Mesothelial cell of epicardium (in vitro differentiated cells): ENCODE measurements around the gene EDC3. TPM values are rescaled to one million over a fixed set of nuclear protein-coding genes. Genes with fewer than 3 reads are reported as not detected.

ENCODE experiments used
- DNase-seq, 2 experiments: peaks; one replicate each; pipeline ENCODE4 v3.0.0; 2021; ENCODE audit warnings: low spot score in 2 of 2; ENCODE audit not compliant: unreplicated experiment in 2 of 2
- H3K27ac Mint-ChIP-seq: 2 replicates; pipeline ENCODE4 v1.8.0; 2021; ENCODE audit warnings: mixed read lengths
- H3K27me3 Mint-ChIP-seq: 2 replicates; pipeline ENCODE4 v1.8.0; 2021; ENCODE audit warnings: low read depth, mixed read lengths
- H3K36me3 Mint-ChIP-seq: 2 replicates; pipeline ENCODE4 v1.8.0; 2021; ENCODE audit warnings: mixed read lengths
- H3K4me1 Mint-ChIP-seq: 2 replicates; pipeline ENCODE4 v1.8.0; 2021; ENCODE audit warnings: mixed read lengths
- H3K4me3 Mint-ChIP-seq: 2 replicates; pipeline ENCODE4 v1.8.0; 2021; ENCODE audit warnings: mild to moderate bottlenecking, moderate library complexity, mixed read lengths
- H3K9me3 Mint-ChIP-seq: 2 replicates; pipeline ENCODE4 v1.8.0; 2021; ENCODE audit warnings: mixed read lengths
- total RNA-seq: library from RNA; stranded (reverse); gene quantifications from 3 replicates; pipeline ENCODE4 v1.2.1, GENCODE V29; 2021
- TF ChIP-seq, protein P1 (sequence below): fragments of 200-600 bp; sonication (generic); IDR thresholded peaks from one replicate; pipeline ENCODE4 v1.5.0; 2021; ENCODE audit warnings: antibody characterized with exemption; ENCODE audit not compliant: unreplicated experiment

The EDC3 gene
- total RNA-seq, 1 donor from 2014 or later, result 69.5 TPM

DNA sequence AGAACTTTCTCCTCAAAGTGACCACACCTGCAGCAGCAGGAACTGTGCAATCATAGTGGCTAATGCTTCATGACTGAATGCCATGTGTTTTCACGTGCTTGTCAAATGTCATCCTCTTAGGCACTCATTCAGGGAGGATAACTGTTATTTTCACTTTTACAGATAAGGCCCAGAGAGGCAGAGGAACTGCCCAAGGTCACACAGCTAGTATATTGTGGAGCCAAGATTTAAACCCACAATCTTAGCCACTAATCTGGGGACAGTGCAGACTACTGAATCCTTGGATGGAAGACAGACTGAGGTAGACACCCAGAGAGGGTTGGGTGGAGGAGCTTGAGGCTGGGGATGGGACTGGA is 90.1 kb downstream of the EDC3 start:
- Mint-ChIP-seq H3K27ac (no peak overlapping the region), H3K4me3 (no peak overlapping the region), H3K9me3 (no peaks in the 10 kb centered on the region), H3K27me3 (peaks cover 2% of the 10 kb centered on the region), H3K4me1 (no peaks in the 10 kb centered on the region), H3K36me3 (no peaks in the 10 kb centered on the region)
- no peak for DNase-seq
- TF ChIP-seq, protein P1, sequence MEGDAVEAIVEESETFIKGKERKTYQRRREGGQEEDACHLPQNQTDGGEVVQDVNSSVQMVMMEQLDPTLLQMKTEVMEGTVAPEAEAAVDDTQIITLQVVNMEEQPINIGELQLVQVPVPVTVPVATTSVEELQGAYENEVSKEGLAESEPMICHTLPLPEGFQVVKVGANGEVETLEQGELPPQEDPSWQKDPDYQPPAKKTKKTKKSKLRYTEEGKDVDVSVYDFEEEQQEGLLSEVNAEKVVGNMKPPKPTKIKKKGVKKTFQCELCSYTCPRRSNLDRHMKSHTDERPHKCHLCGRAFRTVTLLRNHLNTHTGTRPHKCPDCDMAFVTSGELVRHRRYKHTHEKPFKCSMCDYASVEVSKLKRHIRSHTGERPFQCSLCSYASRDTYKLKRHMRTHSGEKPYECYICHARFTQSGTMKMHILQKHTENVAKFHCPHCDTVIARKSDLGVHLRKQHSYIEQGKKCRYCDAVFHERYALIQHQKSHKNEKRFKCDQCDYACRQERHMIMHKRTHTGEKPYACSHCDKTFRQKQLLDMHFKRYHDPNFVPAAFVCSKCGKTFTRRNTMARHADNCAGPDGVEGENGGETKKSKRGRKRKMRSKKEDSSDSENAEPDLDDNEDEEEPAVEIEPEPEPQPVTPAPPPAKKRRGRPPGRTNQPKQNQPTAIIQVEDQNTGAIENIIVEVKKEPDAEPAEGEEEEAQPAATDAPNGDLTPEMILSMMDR, result no peak

DNA sequence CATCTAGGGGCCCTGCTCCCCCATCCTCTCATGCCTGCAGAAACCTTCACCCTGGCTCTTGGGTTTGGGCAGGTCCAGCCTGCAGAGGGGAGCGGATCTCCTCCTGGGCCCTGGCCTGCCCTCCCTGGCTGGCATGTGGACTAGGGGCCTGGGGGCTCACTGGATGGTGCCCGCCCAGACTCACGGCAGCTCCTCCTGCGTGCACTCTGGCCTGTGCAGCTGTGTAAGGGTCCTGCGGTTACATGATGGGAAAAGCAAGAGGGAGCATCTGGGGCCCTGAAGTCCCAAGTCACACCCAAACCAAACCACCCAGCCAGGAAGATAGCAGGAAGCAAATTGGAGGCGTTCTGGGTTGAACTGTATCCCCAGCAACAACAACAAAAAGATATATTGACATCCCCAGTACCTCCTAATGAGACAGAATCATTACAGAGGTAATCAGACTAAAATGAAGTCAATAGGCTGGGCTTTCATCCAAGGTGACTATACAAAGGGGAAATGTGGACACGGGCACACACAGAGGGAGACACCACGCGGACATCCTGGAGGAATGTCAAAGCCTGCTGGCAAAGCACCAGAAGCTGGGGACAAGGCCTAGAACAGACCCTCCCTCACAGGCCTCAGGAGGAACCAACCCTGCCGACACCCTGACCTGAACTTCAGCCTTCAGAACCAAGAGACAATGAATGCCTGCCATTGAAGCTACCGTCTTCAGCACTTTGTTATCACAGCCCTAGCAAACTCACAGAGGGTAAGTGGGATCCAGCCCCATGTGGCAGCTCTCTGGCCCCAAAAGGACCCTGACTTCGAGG is 90.6 kb downstream of the EDC3 start:
- no peaks in the 10 kb centered on the region for H3K36me3 Mint-ChIP-seq
- peaks cover 2% of the 10 kb centered on the region for H3K27me3 Mint-ChIP-seq
- TF ChIP-seq, protein P1, result no peak
- H3K4me1 Mint-ChIP-seq, result no peaks in the 10 kb centered on the region
- H3K9me3 Mint-ChIP-seq, result no peaks in the 10 kb centered on the region
- no peak overlapping the region for H3K4me3 Mint-ChIP-seq
- no peak overlapping the region for H3K27ac Mint-ChIP-seq
- no peak for DNase-seq

DNA sequence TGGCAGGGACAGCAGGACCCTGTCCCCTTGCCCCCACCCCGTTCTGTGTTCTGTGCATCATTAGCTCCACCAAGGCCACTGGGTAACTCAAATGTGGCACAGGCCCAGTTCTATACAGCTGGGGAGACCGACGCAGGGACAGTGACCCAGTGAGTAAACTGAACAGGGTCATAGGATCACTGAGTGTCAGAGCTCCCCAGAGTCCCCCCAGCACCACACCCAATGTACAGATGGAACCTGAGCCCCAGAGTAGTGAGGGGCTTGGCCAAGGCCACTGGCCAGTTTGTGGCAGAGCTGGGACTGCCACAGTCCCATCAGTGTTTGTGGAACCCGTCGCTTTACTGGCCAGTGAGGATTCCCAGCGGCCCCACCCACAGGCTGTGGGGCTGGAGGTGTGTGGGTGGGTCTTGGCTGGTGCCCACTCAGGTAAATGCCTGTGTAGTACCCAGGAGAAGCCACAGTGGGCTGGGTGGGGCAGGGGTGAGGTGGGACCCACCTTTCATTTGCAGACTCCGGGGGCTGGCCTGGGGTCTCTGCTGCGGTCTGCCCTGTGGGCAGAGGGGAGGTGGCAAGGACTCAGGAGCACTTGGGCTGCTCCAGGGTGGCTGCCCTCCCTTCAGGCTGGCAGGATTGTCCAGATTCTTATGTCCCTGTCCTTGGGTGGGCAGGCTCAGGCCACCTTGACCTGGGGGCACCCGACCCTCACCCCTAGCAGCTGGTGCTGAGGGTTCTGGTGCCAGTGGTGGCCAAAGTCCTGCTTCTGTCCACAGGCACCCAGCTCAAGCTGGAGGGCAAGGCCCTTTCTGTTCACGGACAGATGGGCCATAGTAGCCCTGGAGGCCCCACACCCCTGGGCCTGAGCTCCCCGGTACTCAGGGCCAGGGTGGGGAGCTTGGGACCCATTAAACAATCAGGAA is 91.8 kb downstream of the EDC3 start:
- H3K4me3 Mint-ChIP-seq, result no peak overlapping the region
- peaks cover 2% of the 10 kb centered on the region for H3K27me3 Mint-ChIP-seq
- no peaks in the 10 kb centered on the region for H3K9me3 Mint-ChIP-seq
- DNase-seq, result no peak
- TF ChIP-seq, protein P1, result no peak
- H3K27ac Mint-ChIP-seq, result no peak overlapping the region
- H3K36me3 Mint-ChIP-seq, result no peaks in the 10 kb centered on the region
- H3K4me1 Mint-ChIP-seq, result no peaks in the 10 kb centered on the region

DNA sequence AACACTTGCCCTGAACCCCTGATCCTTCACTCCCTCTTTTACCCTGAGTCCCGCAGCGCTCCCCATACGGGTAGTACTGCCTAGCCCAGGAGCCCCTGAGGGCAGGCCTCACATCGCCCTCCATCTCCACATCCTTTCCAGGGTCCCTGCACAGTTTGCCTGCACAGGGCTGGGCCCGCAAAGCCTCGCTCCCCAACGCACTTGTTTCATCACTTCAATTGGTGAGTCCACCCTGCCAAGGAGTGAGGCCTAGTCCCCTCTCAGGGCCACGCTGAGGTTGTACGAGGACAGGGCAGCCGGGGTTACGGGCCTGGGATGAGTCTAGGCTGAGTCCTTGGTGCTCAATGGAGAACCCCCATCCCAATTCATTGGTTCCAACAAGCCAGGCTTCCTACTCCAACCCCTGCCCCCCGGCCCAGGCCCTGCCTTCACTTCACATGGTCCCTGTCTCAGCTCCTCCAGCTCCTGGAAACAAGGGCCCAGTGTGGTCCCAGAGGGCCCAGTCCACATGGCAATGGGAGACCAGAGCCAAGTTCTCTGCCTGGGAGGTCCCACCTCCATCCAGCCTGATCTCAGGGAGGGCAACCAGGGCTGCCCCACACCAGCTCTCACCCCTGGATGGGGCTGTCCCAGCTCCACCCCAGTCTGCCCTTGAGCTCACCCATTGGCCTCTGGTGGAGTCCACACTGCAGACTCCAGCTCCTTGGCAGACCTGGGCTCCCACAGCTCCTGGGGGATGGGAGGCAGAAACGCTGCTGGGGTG is 92.6 kb downstream of the EDC3 start:
- peaks cover 2% of the 10 kb centered on the region for H3K27me3 Mint-ChIP-seq
- no peak overlapping the region for H3K27ac Mint-ChIP-seq
- peaks cover 5% of the 10 kb centered on the region for H3K4me1 Mint-ChIP-seq
- no peaks in the 10 kb centered on the region for H3K9me3 Mint-ChIP-seq
- TF ChIP-seq, protein P1, result no peak
- no peak for DNase-seq
- no peak overlapping the region for H3K4me3 Mint-ChIP-seq
- peaks cover 5% of the 10 kb centered on the region for H3K36me3 Mint-ChIP-seq

DNA sequence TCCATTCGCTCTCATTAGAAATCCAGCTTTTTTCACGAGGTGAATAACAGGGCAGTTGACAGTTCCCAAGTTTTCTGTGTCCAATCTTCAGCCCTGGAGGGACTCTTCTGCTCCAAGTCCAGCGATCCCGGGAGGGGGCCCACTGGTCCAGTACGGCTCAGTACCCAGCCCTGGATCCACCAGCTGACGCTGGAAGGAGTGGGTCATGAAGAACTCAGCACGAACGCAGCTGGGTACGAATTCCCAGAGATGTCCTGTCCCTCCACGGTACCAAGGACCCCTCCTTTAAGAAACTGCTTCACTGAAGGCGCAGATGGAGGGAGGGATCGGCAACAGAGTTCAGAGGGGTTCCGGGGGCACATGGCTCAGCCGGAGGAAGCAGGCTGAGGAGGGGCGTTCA is 96.7 kb downstream of the EDC3 start:
- no peak for DNase-seq
- Mint-ChIP-seq H3K27ac (no peak overlapping the region), H3K27me3 (no peaks in the 10 kb centered on the region), H3K36me3 (peaks cover 14% of the 10 kb centered on the region), H3K4me1 (peaks cover 9% of the 10 kb centered on the region), H3K4me3 (no peak overlapping the region), H3K9me3 (no peaks in the 10 kb centered on the region)
- TF ChIP-seq, protein P1, result no peak
